ENCODE measurements around the gene SERPINE2. TPM values are rescaled to one million over a fixed set of nuclear protein-coding genes. Genes with fewer than 3 reads are reported as not detected.

The SERPINE2 gene
- total RNA-seq, 4 donors from 2014 or later: 4.9 to 37.4 (median 15.8) TPM

DNA sequence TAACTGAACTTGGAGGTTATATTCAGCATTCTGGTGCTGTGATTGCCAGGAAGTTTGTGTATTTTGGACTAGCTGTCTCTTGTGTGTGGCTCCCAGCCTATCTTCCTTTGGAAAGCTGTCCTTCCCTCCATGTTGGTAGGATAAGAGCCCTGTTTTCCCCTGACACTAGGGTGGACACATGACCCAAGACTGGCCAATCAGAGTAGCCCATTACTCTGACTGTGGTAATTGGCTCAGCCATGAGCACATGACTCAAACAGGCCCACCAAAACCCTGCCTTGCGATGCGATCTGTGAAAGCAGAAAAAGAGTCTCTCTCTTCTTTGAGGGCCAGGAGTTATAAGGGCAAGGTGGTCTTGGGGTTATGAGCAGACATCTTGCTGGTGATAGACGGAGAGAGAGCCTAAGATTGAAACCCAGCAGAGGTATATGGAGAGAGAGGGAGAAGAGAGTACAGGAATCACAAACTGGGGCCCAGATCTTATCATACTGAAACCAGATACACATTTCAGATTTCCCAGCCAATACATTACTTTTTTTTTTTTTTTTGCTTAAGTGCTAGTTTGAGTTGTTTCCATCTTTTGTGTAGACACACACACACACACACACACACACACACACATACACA, 45.3 kb upstream of the SERPINE2 start:
- WGBS, 2 donors (ENCODE audit: low coverage in 1 of 2): 93 to 96% methylated on average over 3 of the region's 3 CpGs
- DNase-seq: no peak
- Histone ChIP-seq H3K27ac (peak overlapping the region; percentile 1 to 65 (median 42)), H3K27me3 (no peaks in the 10 kb centered on the region), H3K9me3 (no peaks in the 10 kb centered on the region), H3K4me3 (no peak overlapping the region), H3K36me3 (no peaks in the 10 kb centered on the region), H3K4me1 (peaks cover 5 to 18% (median 7%) of the 10 kb centered on the region in 4 donors)
- in situ Hi-C loops (cut with MboI; ENCODE audit: low pct_ligation_motif_present in 1 of 4, low pct_unique_long_range_greater_than_20kb in 1 of 4, low sequenced_read_pairs in 3 of 4) (no loop called here), intact Hi-C loops (cut with DNase I; ENCODE audit: low total_unique reads) (no loop called here)
- TF ChIP-seq EP300 (IDR thresholded peaks at IDR 0.05; ENCODE audit: low read depth): no peak

DNA sequence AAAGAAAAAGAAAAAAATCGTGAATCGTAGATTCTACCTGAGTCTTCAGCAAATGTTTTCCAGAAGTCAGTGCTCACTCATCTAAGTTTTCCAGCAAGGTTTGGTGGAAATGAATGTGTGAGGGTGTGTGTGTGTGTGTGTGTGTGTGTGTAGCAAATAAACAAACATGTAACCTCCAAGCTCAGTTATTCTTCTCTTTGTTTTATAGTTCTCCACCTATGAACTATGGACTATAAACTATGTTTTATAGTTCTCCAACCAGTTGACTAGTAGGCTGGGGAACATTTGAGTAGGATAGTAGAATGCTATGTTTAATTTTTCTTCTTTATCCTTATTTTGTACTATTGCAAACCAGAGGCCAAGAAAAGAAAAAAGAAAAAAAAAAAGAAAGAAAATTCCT, 44.6 kb upstream of the SERPINE2 start:
- in situ Hi-C loops (cut with MboI; ENCODE audit: low pct_ligation_motif_present in 1 of 4, low pct_unique_long_range_greater_than_20kb in 1 of 4, low sequenced_read_pairs in 3 of 4): no loop called here
- Histone ChIP-seq H3K27me3 (no peaks in the 10 kb centered on the region), H3K9me3 (no peaks in the 10 kb centered on the region), H3K4me3 (no peak overlapping the region), H3K4me1 (peaks cover 5 to 18% (median 7%) of the 10 kb centered on the region in 4 donors), H3K36me3 (no peaks in the 10 kb centered on the region), H3K27ac (peak overlapping the region; percentile 1 to 65 (median 42))
- peak; percentile 38 for DNase-seq
- 40 to 59% methylated on average over 2 of the region's 2 CpGs for WGBS, 2 donors (ENCODE audit: low coverage in 1 of 2)
- no peak for TF ChIP-seq EP300 (IDR thresholded peaks at IDR 0.05; ENCODE audit: low read depth)
- TF ChIP-seq POLR2AphosphoS5 (IDR thresholded peaks at IDR 0.05): no peak
- TF ChIP-seq POLR2A (IDR thresholded peaks at IDR 0.05): no peak
- TF ChIP-seq CTCF (IDR thresholded peaks at IDR 0.05): no peak
- intact Hi-C loops (cut with DNase I; ENCODE audit: low total_unique reads): no loop called here

GRCh38 chr2:224078656-224079055, 39.6 kb upstream of the SERPINE2 start:
- Histone ChIP-seq H3K27ac (no peak overlapping the region), H3K36me3 (no peaks in the 10 kb centered on the region), H3K4me3 (no peak overlapping the region), H3K9me3 (no peaks in the 10 kb centered on the region), H3K27me3 (no peaks in the 10 kb centered on the region), H3K4me1 (peaks cover 0 to 4% (median 0%) of the 10 kb centered on the region in 4 donors)
- DNase-seq: no peak
- no peak for TF ChIP-seq CTCF (IDR thresholded peaks at IDR 0.05)
- no peak for TF ChIP-seq POLR2A (IDR thresholded peaks at IDR 0.05)
- no peak for TF ChIP-seq EP300 (IDR thresholded peaks at IDR 0.05; ENCODE audit: low read depth)
- TF ChIP-seq POLR2AphosphoS5 (IDR thresholded peaks at IDR 0.05): no peak
- in situ Hi-C loops (cut with MboI; ENCODE audit: low pct_ligation_motif_present in 1 of 4, low pct_unique_long_range_greater_than_20kb in 1 of 4, low sequenced_read_pairs in 3 of 4): no loop called here
- WGBS, 2 donors (ENCODE audit: low coverage in 1 of 2): 87 to 100% methylated on average over 1 to 8 of the region's 8 CpGs
- intact Hi-C loops (cut with DNase I; ENCODE audit: low total_unique reads): no loop called here

DNA sequence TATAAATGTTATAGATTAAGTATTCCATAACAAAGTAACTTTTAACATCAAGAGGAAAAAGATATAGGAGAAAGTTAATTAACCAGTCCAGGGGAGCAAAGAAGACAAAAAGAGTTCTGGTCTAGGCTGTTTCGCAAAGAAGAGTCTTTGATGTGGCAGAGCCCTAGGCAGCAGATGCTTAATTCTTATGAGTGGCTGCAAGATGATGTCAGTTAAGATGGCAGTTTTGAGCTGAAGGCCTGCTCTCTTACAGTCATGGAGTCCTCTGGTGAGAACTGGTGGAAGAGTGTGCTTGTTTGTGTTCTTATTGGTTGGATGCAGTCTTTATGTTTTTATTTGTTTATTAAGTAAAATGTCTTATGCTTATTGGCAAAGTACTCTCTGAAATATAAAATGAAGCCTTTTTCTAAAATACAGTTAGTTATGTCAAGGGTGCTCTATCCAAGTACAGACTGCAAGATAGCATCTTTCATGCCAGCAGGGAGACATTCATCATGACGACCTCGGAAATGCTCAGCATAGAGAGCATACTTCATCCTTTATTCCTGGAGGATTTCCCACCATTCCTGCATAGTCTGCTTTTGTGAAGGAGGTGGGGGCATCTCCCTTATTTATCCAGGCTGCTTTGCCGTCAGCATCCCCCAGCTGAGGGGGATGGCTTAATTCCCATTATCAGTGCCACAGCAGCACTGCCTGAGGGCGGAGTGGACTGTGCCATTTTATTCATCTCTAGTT, 38.9 kb upstream of the SERPINE2 start:
- Histone ChIP-seq H3K27me3 (no peaks in the 10 kb centered on the region), H3K4me3 (no peak overlapping the region), H3K4me1 (no peaks in the 10 kb centered on the region), H3K27ac (no peak overlapping the region), H3K9me3 (no peaks in the 10 kb centered on the region), H3K36me3 (no peaks in the 10 kb centered on the region)
- no peak for DNase-seq
- in situ Hi-C loops (cut with MboI; ENCODE audit: low pct_ligation_motif_present in 1 of 4, low pct_unique_long_range_greater_than_20kb in 1 of 4, low sequenced_read_pairs in 3 of 4) (no loop called here), intact Hi-C loops (cut with DNase I; ENCODE audit: low total_unique reads) (no loop called here)
- TF ChIP-seq CTCF (IDR thresholded peaks at IDR 0.05): no peak
- WGBS, 2 donors (ENCODE audit: low coverage in 1 of 2): 74 to 91% methylated on average over 5 of the region's 5 CpGs
